B cell (primary cell): Measurements from ENCODE around the gene TSSC4.

Source experiments
- EZH2 ChIP-seq: IDR thresholded peaks from 2 replicates; pipeline ENCODE4 v1.6.1; 2012; ENCODE audit warnings: borderline replicate concordance, low read depth, mild to moderate bottlenecking, moderate library complexity, low read length; ENCODE audit not compliant: insufficient read depth, poor library complexity, severe bottlenecking
- TF ChIP-seq, protein P1 (sequence below): fragments of 200-600 bp; IDR thresholded peaks from one replicate; pipeline ENCODE4 v1.8.0; 2022; ENCODE audit warnings: antibody characterized with exemption, mild to moderate bottlenecking

DNA sequence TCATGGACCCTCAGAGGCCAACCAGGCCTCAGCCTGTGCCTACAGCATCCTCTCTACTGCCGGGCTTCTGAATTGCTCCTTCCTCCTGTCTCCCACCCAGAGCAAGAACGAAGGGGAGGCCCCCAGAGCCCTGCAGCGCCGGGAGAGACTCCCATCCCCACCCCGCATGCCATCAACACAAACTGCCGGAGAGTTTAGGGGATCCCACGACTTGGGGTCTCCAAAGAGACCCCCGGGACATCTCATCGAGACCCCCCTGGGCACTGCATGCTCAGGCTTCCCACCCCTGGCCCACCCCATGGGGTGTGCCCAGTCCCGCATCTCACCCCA, 31.7 kb upstream of the TSSC4 start:
- TF ChIP-seq, protein P1, sequence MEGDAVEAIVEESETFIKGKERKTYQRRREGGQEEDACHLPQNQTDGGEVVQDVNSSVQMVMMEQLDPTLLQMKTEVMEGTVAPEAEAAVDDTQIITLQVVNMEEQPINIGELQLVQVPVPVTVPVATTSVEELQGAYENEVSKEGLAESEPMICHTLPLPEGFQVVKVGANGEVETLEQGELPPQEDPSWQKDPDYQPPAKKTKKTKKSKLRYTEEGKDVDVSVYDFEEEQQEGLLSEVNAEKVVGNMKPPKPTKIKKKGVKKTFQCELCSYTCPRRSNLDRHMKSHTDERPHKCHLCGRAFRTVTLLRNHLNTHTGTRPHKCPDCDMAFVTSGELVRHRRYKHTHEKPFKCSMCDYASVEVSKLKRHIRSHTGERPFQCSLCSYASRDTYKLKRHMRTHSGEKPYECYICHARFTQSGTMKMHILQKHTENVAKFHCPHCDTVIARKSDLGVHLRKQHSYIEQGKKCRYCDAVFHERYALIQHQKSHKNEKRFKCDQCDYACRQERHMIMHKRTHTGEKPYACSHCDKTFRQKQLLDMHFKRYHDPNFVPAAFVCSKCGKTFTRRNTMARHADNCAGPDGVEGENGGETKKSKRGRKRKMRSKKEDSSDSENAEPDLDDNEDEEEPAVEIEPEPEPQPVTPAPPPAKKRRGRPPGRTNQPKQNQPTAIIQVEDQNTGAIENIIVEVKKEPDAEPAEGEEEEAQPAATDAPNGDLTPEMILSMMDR: no peak
- no peak for TF ChIP-seq EZH2
